Upper lobe of left lung (tissue), 6 donors: ENCODE data around the gene ADAM22. TPM values are rescaled to one million over a fixed set of nuclear protein-coding genes. Genes with fewer than 3 reads are reported as not detected.

Source experiments
- ATAC-seq, 2 donors: fragments of 200-7000 bp; cut with Tn5 transposase; one replicate each; pipeline ENCODE4 v1.9.1; 2022; ENCODE audit warnings: mild to moderate bottlenecking in 2 of 2, moderate library complexity in 2 of 2; ENCODE audit not compliant: low FRiP score in 2 of 2
- DNase-seq, 2 donors: peaks; one replicate each; pipeline ENCODE4 v3.0.0-alpha.2; 2019 to 2020
- H3K27ac ChIP-seq, 4 donors: fragments of 200-600 bp; sonication (generic); one replicate each; pipeline ENCODE4 v1.5.1; 2016 to 2019
- H3K27me3 ChIP-seq, 4 donors: fragments of 200-600 bp; sonication (generic); one replicate each; pipeline ENCODE4 v1.5.1; 2017 to 2019
- H3K36me3 ChIP-seq, 4 donors: fragments of 200-600 bp; sonication (generic); one replicate each; pipeline ENCODE4 v1.5.1; 2016 to 2019
- H3K4me1 ChIP-seq, 4 donors: fragments of 200-600 bp; sonication (generic); one replicate each; pipeline ENCODE4 v1.5.1; 2018 to 2019
- H3K4me3 ChIP-seq, 4 donors: fragments of 200-600 bp; sonication (generic); one replicate each; pipeline ENCODE4 v1.5.1; 2017 to 2019; ENCODE audit warnings: mild to moderate bottlenecking in 2 of 4, moderate library complexity in 1 of 4
- H3K9me3 ChIP-seq, 4 donors: fragments of 200-600 bp; sonication (generic); one replicate each; pipeline ENCODE4 v1.5.1; 2018 to 2019
- EP300 ChIP-seq, 4 donors: sonication (generic); formaldehyde crosslinking; IDR thresholded peaks; one replicate each; pipeline ENCODE4 v1.5.1; 2017; ENCODE audit warnings: antibody characterized with exemption in 4 of 4, control low read depth in 2 of 4
- POLR2A ChIP-seq, 4 donors: fragments of 450-650 bp; IDR thresholded peaks; one replicate each; pipeline ENCODE4 v1.5.1; 2016 to 2017; ENCODE audit warnings: antibody characterized with exemption in 4 of 4, mild to moderate bottlenecking in 2 of 4
- POLR2AphosphoS5 ChIP-seq, 2 donors: sonication (generic); formaldehyde crosslinking; IDR thresholded peaks; one replicate each; pipeline ENCODE4 v1.5.1; 2017; ENCODE audit warnings: antibody characterized with exemption in 2 of 2
- WGBS, 2 donors: methylation state at CpG; one replicate each; pipeline ENCODE4 v1.1.5; 2017 to 2018; 5-methylcytosine and 5-hydroxymethylcytosine counted together
- total RNA-seq, 6 donors: library from RNA; depleted of rRNA in 4 of 6; stranded (reverse); fragments of >200 nt in 4 of 6; gene quantifications; one replicate each; pipeline versions ENCODE4 v1.1.0 to v1.2.1, GENCODE V29; 2016 to 2021
- TF ChIP-seq, protein P1 (sequence below), 6 experiments: fragments of 450-650 bp in 4 of 6; fragments of 200-600 bp in 2 of 6; sonication (generic) in 2 of 6; IDR thresholded peaks; one replicate each; pipeline ENCODE4 v1.5.1; 2016 to 2019; ENCODE audit warnings: antibody characterized with exemption in 6 of 6
- donor health status: DM: no; HTN: no; CAD: no; lungs with moderate emphysema.
- donor health status: DM: no; HTN: yes; CAD: no; lungs with severe emphysema.

Gene ADAM22
- total RNA-seq, 6 donors from 2014 or later: 0.69 to 3.2 (median 2.0) TPM

- no peaks in the 10 kb centered on the region for H3K9me3 ChIP-seq
- DNase-seq: no peak
- no peaks in the 10 kb centered on the region for H3K27me3 ChIP-seq
- H3K4me3 ChIP-seq: no peak overlapping the region
- no peak for TF ChIP-seq POLR2A (IDR thresholded peaks at IDR 0.05)
- TF ChIP-seq EP300 (IDR thresholded peaks at IDR 0.05): no peak
- no peak for TF ChIP-seq POLR2AphosphoS5 (IDR thresholded peaks at IDR 0.05)
- TF ChIP-seq, protein P1, sequence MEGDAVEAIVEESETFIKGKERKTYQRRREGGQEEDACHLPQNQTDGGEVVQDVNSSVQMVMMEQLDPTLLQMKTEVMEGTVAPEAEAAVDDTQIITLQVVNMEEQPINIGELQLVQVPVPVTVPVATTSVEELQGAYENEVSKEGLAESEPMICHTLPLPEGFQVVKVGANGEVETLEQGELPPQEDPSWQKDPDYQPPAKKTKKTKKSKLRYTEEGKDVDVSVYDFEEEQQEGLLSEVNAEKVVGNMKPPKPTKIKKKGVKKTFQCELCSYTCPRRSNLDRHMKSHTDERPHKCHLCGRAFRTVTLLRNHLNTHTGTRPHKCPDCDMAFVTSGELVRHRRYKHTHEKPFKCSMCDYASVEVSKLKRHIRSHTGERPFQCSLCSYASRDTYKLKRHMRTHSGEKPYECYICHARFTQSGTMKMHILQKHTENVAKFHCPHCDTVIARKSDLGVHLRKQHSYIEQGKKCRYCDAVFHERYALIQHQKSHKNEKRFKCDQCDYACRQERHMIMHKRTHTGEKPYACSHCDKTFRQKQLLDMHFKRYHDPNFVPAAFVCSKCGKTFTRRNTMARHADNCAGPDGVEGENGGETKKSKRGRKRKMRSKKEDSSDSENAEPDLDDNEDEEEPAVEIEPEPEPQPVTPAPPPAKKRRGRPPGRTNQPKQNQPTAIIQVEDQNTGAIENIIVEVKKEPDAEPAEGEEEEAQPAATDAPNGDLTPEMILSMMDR (IDR thresholded peaks at IDR 0.05): no peak
- ATAC-seq: no peak
- H3K4me1 ChIP-seq: no peaks in the 10 kb centered on the region
- H3K36me3 ChIP-seq: peaks cover 3 to 38% (median 19%) of the 10 kb centered on the region in 4 donors
- H3K27ac ChIP-seq: no peak overlapping the region
- WGBS, 2 donors: 88 to 92% methylated on average over 3 of the region's 3 CpGs
Observed at GRCh38 chr7:88200261-88200660, 266.2 kb downstream of the ADAM22 start.

DNA sequence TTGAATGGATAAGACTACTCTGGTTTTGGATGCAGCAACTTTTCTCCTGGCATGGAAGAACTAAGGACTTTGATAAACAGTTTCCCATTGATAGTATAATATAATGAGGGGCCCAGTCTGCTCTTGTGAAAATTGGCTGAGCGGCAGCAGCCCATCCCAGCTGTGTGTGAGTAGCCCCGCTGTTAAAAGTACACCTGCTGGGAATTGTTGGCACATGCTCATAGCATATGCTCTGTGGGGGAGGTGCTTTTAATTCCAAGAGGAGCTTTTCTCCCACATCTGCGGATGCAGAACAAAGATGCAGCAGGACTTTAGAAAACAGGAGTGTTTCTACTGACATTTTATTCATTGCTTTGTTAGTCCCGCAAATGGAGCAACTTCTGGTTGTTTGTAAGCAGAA is 266.7 kb downstream of the ADAM22 start:
- DNase-seq (no peak), ATAC-seq (no peak)
- H3K27me3 ChIP-seq: no peaks in the 10 kb centered on the region
- 82 to 84% methylated on average over 4 of the region's 4 CpGs for WGBS, 2 donors
- no peak for TF ChIP-seq EP300 (IDR thresholded peaks at IDR 0.05)
- TF ChIP-seq, protein P1 (IDR thresholded peaks at IDR 0.05): no peak
- TF ChIP-seq POLR2A (IDR thresholded peaks at IDR 0.05): no peak
- no peak for TF ChIP-seq POLR2AphosphoS5 (IDR thresholded peaks at IDR 0.05)
- H3K9me3 ChIP-seq: no peaks in the 10 kb centered on the region
- no peaks in the 10 kb centered on the region for H3K4me1 ChIP-seq
- H3K27ac ChIP-seq: no peak overlapping the region
- peaks cover 6 to 43% (median 22%) of the 10 kb centered on the region in 4 donors for H3K36me3 ChIP-seq
- no peak overlapping the region for H3K4me3 ChIP-seq

GRCh38 chr7:88201305-88201704 is 267.3 kb downstream of the ADAM22 start:
- DNase-seq: no peak
- Histone ChIP-seq H3K36me3 (peaks cover 6 to 48% (median 27%) of the 10 kb centered on the region in 4 donors), H3K27ac (no peak overlapping the region), H3K9me3 (no peaks in the 10 kb centered on the region), H3K4me1 (no peaks in the 10 kb centered on the region), H3K4me3 (no peak overlapping the region), H3K27me3 (no peaks in the 10 kb centered on the region)
- TF ChIP-seq, protein P1 (IDR thresholded peaks at IDR 0.05): no peak
- TF ChIP-seq POLR2AphosphoS5 (IDR thresholded peaks at IDR 0.05) (no peak), EP300 (IDR thresholded peaks at IDR 0.05) (no peak), POLR2A (IDR thresholded peaks at IDR 0.05) (no peak)
- no peak for ATAC-seq

DNA sequence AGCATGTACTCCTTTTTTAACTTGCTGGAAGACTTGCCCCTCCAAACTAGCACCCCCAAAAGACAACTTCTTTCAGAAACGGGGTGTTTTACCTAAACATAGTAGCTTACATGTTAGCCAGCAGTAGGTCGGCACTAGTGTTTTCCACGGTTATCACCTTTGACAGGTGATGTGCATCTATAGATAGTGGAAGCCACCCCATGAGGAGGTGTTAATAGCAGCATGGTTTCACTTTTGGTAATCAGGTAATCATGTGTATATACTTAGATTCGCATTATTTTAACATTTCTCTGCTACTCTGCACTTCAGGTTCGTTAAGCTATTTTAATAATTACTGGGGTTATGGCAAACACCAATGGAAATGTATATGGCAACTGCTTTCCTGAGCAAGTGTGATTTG is 268.2 kb downstream of the ADAM22 start:
- Histone ChIP-seq H3K4me3 (no peak overlapping the region), H3K27me3 (no peaks in the 10 kb centered on the region), H3K36me3 (peaks cover 14 to 58% (median 36%) of the 10 kb centered on the region in 4 donors), H3K27ac (no peak overlapping the region), H3K9me3 (no peaks in the 10 kb centered on the region), H3K4me1 (no peaks in the 10 kb centered on the region)
- DNase-seq: no peak
- 80 to 85% methylated on average over 5 of the region's 5 CpGs for WGBS, 2 donors
- no peak for TF ChIP-seq POLR2AphosphoS5 (IDR thresholded peaks at IDR 0.05)
- no peak for TF ChIP-seq POLR2A (IDR thresholded peaks at IDR 0.05)
- TF ChIP-seq EP300 (IDR thresholded peaks at IDR 0.05): no peak
- TF ChIP-seq, protein P1 (IDR thresholded peaks at IDR 0.05): no peak
- ATAC-seq: no peak

GRCh38 chr7:88202799-88203198 is 268.7 kb downstream of the ADAM22 start:
- Histone ChIP-seq H3K4me3 (no peak overlapping the region), H3K27me3 (no peaks in the 10 kb centered on the region), H3K4me1 (no peaks in the 10 kb centered on the region), H3K9me3 (no peaks in the 10 kb centered on the region), H3K36me3 (peaks cover 19 to 63% (median 41%) of the 10 kb centered on the region in 4 donors), H3K27ac (no peak overlapping the region)
- ATAC-seq: no peak
- DNase-seq: no peak
- TF ChIP-seq, protein P1 (IDR thresholded peaks at IDR 0.05): no peak
- no peak for TF ChIP-seq EP300 (IDR thresholded peaks at IDR 0.05)
- 81 to 85% methylated on average over 3 of the region's 3 CpGs for WGBS, 2 donors
